Measurements from ENCODE around the gene COA8.

- TF ChIP-seq POLR2A (IDR thresholded peaks at IDR 0.05): no peak
- TF ChIP-seq, protein P1, sequence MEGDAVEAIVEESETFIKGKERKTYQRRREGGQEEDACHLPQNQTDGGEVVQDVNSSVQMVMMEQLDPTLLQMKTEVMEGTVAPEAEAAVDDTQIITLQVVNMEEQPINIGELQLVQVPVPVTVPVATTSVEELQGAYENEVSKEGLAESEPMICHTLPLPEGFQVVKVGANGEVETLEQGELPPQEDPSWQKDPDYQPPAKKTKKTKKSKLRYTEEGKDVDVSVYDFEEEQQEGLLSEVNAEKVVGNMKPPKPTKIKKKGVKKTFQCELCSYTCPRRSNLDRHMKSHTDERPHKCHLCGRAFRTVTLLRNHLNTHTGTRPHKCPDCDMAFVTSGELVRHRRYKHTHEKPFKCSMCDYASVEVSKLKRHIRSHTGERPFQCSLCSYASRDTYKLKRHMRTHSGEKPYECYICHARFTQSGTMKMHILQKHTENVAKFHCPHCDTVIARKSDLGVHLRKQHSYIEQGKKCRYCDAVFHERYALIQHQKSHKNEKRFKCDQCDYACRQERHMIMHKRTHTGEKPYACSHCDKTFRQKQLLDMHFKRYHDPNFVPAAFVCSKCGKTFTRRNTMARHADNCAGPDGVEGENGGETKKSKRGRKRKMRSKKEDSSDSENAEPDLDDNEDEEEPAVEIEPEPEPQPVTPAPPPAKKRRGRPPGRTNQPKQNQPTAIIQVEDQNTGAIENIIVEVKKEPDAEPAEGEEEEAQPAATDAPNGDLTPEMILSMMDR (IDR thresholded peaks at IDR 0.05): no peak
These were observed 19.6 kb upstream of the COA8 start for GRCh38 chr14:103543140-103543539.

Measured in heart left ventricle (tissue), 13 donors.